GM12865 (cell line): ENCODE measurements around the gene DGCR8.

ENCODE experiments used
- DNase-seq: peaks from one replicate; pipeline ENCODE4 v3.0.0; 2010; ENCODE audit warnings: low read depth
- H3K4me3 ChIP-seq: 2 replicates; pipeline ENCODE4 v1.5.1; 2011; ENCODE audit warnings: mild to moderate bottlenecking, low read depth, low read length, control low read depth
- TF ChIP-seq, protein P1 (sequence below): IDR thresholded peaks from 2 replicates; pipeline ENCODE4 v1.5.1; 2011; ENCODE audit warnings: low read length, control low read depth, low read depth, inconsistent platforms; ENCODE audit not compliant: insufficient read depth; ENCODE audit errors: missing control alignments

Gene DGCR8

DNA sequence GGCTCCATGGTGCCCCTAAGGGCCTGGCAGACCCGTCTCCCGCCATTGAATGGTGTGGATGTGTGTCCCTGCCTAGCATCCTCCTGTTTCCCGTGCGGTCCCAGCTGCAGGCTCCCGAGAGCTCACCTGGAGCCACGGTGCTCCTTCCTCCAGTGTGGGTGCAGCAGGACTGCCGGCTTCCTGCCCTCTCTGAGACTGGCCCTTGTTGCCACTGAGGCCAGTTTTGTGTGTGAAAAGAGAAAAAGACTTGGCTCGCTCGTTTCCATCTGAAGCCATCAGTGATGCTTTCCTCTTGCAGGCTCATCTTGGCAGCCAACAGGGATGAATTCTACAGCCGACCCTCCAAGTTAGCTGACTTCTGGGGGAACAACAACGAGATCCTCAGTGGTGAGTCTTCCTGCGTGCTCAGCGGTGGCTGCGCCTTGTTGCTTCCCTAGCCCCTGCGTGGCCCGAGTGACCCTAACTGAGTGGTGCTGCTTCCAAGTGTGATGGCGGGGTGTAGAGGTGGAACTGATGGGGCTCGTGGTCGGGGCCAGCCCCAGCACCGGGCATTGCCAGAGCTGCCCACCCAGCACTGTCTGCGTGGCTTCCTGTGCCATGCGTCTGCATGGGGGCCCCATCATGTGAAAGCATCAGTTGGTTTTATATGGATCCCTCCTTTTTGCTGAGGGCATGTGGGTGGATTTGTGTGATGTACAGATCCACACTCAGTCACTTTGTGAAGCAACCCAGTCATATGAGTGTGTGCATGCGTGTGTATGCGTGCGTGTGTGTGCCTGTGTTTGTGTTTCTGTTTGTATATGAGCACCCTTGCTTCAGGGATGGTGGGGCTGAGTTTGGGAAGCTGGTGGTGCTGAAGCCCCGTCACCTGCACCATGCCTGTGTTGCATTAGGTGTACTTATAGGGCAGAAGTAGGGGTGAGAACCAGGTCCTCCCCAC lies 36.7 kb upstream of the DGCR8 start:
- TF ChIP-seq, protein P1, sequence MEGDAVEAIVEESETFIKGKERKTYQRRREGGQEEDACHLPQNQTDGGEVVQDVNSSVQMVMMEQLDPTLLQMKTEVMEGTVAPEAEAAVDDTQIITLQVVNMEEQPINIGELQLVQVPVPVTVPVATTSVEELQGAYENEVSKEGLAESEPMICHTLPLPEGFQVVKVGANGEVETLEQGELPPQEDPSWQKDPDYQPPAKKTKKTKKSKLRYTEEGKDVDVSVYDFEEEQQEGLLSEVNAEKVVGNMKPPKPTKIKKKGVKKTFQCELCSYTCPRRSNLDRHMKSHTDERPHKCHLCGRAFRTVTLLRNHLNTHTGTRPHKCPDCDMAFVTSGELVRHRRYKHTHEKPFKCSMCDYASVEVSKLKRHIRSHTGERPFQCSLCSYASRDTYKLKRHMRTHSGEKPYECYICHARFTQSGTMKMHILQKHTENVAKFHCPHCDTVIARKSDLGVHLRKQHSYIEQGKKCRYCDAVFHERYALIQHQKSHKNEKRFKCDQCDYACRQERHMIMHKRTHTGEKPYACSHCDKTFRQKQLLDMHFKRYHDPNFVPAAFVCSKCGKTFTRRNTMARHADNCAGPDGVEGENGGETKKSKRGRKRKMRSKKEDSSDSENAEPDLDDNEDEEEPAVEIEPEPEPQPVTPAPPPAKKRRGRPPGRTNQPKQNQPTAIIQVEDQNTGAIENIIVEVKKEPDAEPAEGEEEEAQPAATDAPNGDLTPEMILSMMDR: no peak
- no peak for DNase-seq
- no peak overlapping the region for H3K4me3 ChIP-seq

- DNase-seq: no peak
- TF ChIP-seq, protein P1: no peak
- no peak overlapping the region for H3K4me3 ChIP-seq
Observed at GRCh38 chr22:20043997-20044342, 36.1 kb upstream of the DGCR8 start.

DNA sequence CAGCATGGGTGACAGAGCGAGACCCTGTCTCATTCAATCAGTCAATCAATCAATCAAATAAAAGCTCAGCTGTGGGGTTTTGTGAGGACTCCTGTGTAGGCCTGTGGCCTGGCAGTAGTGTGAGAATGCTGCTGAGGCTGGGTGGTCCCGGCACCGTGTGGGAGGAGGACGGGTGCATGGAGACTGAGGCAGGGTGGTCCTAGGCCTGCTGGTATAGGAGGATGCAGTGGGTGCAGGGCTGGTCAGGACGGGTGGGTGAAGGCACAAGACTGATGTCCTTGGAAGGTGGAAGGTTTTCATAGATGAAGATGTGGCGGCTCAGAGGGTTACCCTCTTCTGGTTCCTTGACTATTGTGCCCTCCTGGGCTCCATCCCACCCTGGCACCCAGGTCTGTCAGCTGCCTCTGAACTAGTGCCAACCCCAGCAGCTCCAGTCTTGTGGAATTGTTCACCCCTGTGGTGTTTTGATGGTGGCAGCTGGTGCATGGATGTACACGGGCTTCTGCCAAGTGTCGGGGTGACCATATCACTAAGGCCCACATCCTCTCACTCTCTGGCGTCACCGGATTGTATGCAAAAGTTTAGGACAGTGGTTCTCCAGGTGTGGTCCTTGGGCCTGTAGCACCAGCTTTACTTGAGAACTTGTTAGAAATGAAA lies 35.4 kb upstream of the DGCR8 start:
- TF ChIP-seq, protein P1: no peak
- no peak overlapping the region for H3K4me3 ChIP-seq
- no peak for DNase-seq

- no peak overlapping the region for H3K4me3 ChIP-seq
- TF ChIP-seq, protein P1: no peak
- no peak for DNase-seq
Observed at GRCh38 chr22:20046730-20047129, 33.3 kb upstream of the DGCR8 start.

GRCh38 chr22:20051927-20052308 lies 28.1 kb upstream of the DGCR8 start:
- TF ChIP-seq, protein P1: no peak
- H3K4me3 ChIP-seq: no peak overlapping the region
- no peak for DNase-seq

DNA sequence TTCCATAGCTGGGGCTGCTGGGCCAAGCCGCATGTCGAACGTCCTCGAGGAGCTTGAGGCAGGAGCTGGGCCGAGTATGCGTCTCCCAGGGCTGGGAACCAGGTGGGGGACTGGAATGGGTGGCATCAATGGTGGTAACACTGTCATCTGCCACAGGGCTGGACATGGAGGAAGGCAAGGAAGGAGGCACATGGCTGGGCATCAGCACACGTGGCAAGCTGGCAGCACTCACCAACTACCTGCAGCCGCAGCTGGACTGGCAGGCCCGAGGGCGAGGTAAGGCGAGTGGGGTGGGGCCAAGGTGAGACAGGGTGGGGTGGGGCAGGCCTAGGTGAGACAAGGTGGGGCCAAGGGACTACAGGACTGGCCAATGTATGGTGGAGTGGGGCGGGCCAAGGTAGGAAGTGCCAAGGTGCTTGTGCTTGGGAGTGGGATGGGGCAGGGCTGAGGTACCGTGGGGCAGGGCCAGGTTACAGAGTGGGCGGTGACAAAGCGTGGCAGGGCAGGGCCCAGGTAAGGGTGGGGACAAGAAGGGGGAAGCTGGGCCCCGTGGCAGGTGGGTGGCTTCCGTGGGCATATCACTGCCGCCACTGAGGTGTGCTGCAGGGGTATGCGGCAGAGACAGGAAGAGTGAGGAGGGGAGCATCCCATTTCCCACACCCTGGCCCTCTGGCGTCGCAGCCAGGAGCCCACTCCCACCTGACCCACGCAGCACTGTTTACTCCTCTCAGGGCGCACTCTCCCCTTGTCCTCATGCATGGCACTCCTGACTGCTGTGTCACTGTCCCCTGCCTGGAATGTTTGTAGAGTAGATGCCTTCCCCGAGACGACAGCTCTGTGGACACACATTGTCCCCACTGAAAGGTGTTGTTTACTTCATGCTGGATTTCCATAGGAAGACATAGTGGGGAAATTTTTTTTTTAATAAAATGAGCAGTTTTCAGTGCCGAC lies 27.5 kb upstream of the DGCR8 start:
- H3K4me3 ChIP-seq: no peak overlapping the region
- TF ChIP-seq, protein P1: no peak

More for the DNA sequence above, 27.5 kb upstream of the DGCR8 start:
- DNase-seq: no peak
